ACHN (cell line): ENCODE data around the gene SLCO3A1.

Source experiments
- DNase-seq: peaks from one replicate; pipeline ENCODE4 v3.0.0-alpha.2; 2015
- in situ Hi-C: cut with HindIII; loops from 2 replicates; pipeline ENCODE4 v1.10.0; 2017; ENCODE audit warnings: low sequenced_read_pairs, low pct_ligation_motif_present, low pct_unique_long_range_greater_than_20kb

Gene SLCO3A1

GRCh38 chr15:92082006-92082843 is 228.7 kb downstream of the SLCO3A1 start:
- in situ Hi-C loops, result loop anchor here (25.0 kb wide), 1 partner anchor 220 kb away; the partner anchor contains the start of gene SLCO3A1

GRCh38 chr15:92083190-92083589 is 229.7 kb downstream of the SLCO3A1 start:
- DNase-seq, result no peak
- in situ Hi-C loops, result loop anchor here (25.0 kb wide), 1 partner anchor 221 kb away; the partner anchor contains the start of gene SLCO3A1

More at GRCh38 chr15:92082006-92082843, 228.7 kb downstream of the SLCO3A1 start:
- DNase-seq, result peak; percentile 66

GRCh38 chr15:92087211-92087610 is 233.7 kb downstream of the SLCO3A1 start:
- in situ Hi-C loops, result loop anchor here (25.0 kb wide), 1 partner anchor 225 kb away; the partner anchor contains the start of gene SLCO3A1
- no peak for DNase-seq

GRCh38 chr15:92091155-92091734 is 237.7 kb downstream of the SLCO3A1 start:
- in situ Hi-C loops, result loop anchor here (25.0 kb wide), 1 partner anchor 229 kb away; the partner anchor contains the start of gene SLCO3A1

GRCh38 chr15:92092289-92093105 is 239.0 kb downstream of the SLCO3A1 start:
- in situ Hi-C loops, result loop anchor here (25.0 kb wide), 1 partner anchor 230 kb away; the partner anchor contains the start of gene SLCO3A1
- DNase-seq, result no peak

More at GRCh38 chr15:92091155-92091734, 237.7 kb downstream of the SLCO3A1 start:
- DNase-seq, result peak; percentile 24

- in situ Hi-C loops, result loop anchor here (25.0 kb wide), 1 partner anchor 233 kb away; the partner anchor contains the start of gene SLCO3A1
- no peak for DNase-seq
These were observed 242.2 kb downstream of the SLCO3A1 start for GRCh38 chr15:92095693-92096092.

- peak; percentile 43 for DNase-seq
- in situ Hi-C loops, result loop anchor here (25.0 kb wide), 1 partner anchor 235 kb away; the partner anchor contains the start of gene SLCO3A1
These were observed 244.1 kb downstream of the SLCO3A1 start for GRCh38 chr15:92097474-92098178.

GRCh38 chr15:92098869-92099268 is 245.4 kb downstream of the SLCO3A1 start:
- in situ Hi-C loops, result loop anchor here (25.0 kb wide), 1 partner anchor 237 kb away; the partner anchor contains the start of gene SLCO3A1
- no peak for DNase-seq

GRCh38 chr15:92100301-92100700 is 246.8 kb downstream of the SLCO3A1 start:
- in situ Hi-C loops, result no loop called here
- DNase-seq, result no peak

GRCh38 chr15:92100751-92101150 is 247.2 kb downstream of the SLCO3A1 start:
- in situ Hi-C loops, result no loop called here

GRCh38 chr15:92101708-92102394 is 248.3 kb downstream of the SLCO3A1 start:
- DNase-seq, result no peak
- in situ Hi-C loops, result no loop called here

More at GRCh38 chr15:92100751-92101150, 247.2 kb downstream of the SLCO3A1 start:
- DNase-seq, result no peak

GRCh38 chr15:92102395-92102755 is 248.9 kb downstream of the SLCO3A1 start:
- DNase-seq, result no peak
- in situ Hi-C loops, result no loop called here

- in situ Hi-C loops, result no loop called here
- DNase-seq, result no peak
These were observed 250.6 kb downstream of the SLCO3A1 start for GRCh38 chr15:92104072-92104471.

GRCh38 chr15:92105611-92106010 is 252.1 kb downstream of the SLCO3A1 start:
- DNase-seq, result no peak
- in situ Hi-C loops, result no loop called here

GRCh38 chr15:92107510-92107909 is 254.0 kb downstream of the SLCO3A1 start:
- in situ Hi-C loops, result no loop called here
- no peak for DNase-seq

GRCh38 chr15:92109191-92109873 is 255.8 kb downstream of the SLCO3A1 start:
- no peak for DNase-seq
- in situ Hi-C loops, result no loop called here

- in situ Hi-C loops, result no loop called here
These were observed 257.8 kb downstream of the SLCO3A1 start for GRCh38 chr15:92111291-92111690.

More at GRCh38 chr15:92111291-92111690, 257.8 kb downstream of the SLCO3A1 start:
- no peak for DNase-seq
